ENCODE results near the gene COL15A1.

The COL15A1 gene

DNA sequence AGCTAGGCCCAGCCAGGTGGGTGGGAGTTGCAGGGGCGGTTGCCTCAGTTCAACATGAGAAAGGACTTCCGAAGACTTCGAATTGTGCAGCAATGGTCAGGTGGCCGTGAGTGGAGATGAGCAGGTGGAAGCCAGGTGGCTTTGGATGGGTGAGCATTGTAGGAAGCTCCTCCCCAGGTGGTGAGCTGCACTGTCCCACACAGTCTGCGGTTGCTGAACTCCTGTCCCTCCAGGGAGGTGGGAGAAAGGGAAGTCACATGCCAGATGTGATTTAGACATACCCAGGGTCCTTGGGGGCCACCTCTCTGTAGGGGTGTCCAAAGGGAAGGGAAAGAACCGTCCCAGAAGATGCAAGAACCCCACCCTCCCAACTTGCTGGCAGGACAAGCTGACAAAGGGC, 30.4 kb downstream of the COL15A1 start:
- DNase-seq, result no peak

GRCh38 chr9:98974554-98974953, 30.8 kb downstream of the COL15A1 start:
- DNase-seq, result no peak

GRCh38 chr9:98974994-98975712, 31.4 kb downstream of the COL15A1 start:
- DNase-seq, result peak; percentile 61

GRCh38 chr9:98975838-98976237, 32.1 kb downstream of the COL15A1 start:
- DNase-seq, result no peak

DNA sequence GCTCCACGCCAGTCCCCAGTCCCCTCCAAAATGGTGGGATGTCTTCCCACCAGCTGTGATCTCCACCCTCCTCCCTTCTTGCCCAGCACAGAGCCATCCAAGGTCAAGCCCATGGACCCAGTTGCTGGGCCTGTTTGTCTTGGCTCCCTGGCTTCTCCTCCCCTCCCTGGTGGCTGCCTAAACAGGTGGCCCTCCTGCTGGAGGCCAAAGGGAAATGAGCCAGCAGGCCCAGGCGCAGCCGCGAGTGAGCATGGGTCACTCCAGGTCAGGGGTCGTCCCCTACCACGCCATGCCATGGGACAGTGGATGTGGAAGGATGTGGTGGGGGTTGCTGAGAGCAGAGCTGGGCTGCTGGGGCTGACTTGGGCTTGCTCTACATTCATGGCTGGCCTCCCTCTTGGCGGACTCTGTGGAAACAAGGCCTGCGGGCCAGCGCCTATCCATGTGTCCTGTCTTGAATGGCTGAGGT, 33.6 kb downstream of the COL15A1 start:
- DNase-seq, result no peak

GRCh38 chr9:98977813-98978212, 34.1 kb downstream of the COL15A1 start:
- no peak for DNase-seq

DNA sequence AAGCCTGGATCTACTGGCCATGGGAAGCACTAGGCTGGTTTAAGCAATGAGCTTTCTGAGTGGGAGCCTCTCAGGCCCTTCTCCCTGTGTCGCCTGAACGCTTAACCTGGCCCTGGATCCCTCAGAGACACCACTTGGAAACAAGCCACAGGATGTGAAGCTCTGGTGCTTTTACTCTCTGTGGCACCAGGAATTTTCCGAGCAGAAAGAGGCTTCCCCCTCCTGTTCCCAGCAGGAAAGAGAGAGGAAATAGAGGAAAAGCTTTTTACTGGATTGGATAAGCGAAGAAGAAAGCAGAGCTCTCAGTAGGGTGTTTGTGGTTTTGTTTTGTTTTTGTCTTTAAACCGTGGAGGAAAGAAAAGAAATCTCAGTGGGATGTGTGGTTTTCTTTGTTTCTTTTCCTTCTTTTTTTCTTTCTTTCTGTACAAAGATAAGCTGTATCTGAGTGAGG, 34.5 kb downstream of the COL15A1 start:
- no peak for DNase-seq

GRCh38 chr9:98980291-98980690, 36.6 kb downstream of the COL15A1 start:
- DNase-seq, result no peak

- no peak for DNase-seq
Measured at GRCh38 chr9:98983295-98984268, 39.9 kb downstream of the COL15A1 start.

GRCh38 chr9:98985596-98985995, 41.9 kb downstream of the COL15A1 start:
- DNase-seq, result no peak

GRCh38 chr9:98986866-98987651, 43.4 kb downstream of the COL15A1 start:
- DNase-seq, result no peak

DNA sequence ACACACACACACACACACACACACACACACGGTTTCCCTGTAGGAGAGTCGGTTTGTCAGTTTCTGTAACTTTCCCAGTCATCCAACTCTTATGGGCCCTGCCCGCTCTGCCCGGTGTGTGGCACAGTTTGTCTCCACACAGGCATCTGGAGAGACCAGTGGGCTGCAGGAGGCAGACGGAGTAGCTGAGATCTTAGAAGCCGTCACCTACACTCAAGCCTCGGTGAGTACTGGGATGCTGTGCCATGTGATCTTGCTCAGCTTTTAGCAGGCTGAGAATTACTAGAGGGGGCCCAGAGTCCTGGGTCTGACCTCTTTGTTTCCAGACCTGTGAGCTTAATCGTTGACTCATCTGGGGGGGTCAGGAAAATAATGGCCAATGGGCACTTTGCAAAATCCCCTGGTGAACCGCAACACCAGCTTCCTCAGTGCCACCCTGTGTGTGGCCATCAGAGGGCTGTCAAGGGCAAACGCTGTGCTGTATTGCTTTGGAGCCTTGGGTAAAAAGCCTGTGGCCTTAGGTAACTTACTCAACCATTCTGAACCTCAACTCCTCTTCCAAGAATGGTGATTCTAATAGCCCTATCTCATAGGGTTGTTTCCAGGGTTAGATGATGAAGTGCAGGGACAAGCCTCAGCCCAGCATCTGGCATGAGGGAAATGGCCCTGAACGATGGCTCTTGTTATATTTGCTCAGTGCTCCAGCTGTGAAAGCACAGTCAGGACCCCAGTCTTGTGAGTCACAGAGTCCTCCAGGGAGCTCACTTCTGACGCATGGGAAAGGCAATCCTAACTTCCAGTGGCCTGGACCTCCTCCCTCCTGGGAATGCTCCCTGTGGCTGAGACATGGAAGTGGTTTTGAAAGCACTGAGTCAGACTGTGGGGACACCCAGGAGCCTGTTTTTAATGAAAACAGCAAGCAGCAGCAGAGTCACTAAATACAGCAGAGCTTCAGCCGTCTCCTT, 45.6 kb downstream of the COL15A1 start:
- no peak for DNase-seq

- no peak for DNase-seq
Measured at GRCh38 chr9:98990181-98990870, 46.6 kb downstream of the COL15A1 start.

DNA sequence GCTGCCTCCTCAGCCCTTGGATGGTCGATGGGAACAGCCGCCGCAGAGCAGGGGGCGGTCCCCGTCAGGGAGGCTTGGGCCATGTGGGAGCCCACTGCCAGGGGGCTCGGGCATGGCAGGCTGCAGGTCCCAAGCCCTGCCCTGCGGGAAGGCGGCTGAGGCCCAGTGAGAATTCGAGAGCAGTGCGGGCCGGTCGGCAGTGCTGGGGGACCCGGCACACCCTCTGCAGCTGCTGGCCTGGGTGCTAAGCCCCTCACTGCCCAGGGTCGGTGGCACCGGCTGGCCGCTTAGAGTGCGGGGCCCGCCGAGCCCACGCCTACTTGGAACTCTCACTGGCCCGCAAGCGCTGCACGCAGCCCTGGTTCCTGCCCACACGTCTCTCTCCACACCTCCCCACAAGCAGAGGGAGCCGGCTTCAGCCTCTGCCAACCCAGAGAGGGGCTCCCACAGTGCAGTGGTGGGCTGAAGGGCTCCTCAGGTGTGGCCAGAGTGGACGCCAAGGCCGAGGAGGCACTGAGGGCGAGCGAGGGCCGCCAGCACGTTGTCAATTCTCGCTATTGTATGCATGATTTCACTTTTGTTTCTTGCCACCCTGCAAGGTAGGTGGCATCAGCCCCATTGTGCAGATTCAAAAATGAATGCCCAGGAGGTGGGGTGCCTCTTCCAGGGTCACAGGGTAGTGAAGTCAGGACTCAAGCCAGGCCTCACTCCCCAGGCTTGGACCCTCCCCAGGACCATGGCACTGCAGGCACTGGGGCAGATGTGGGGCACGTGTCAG, 48.6 kb downstream of the COL15A1 start:
- DNase-seq, result no peak

DNA sequence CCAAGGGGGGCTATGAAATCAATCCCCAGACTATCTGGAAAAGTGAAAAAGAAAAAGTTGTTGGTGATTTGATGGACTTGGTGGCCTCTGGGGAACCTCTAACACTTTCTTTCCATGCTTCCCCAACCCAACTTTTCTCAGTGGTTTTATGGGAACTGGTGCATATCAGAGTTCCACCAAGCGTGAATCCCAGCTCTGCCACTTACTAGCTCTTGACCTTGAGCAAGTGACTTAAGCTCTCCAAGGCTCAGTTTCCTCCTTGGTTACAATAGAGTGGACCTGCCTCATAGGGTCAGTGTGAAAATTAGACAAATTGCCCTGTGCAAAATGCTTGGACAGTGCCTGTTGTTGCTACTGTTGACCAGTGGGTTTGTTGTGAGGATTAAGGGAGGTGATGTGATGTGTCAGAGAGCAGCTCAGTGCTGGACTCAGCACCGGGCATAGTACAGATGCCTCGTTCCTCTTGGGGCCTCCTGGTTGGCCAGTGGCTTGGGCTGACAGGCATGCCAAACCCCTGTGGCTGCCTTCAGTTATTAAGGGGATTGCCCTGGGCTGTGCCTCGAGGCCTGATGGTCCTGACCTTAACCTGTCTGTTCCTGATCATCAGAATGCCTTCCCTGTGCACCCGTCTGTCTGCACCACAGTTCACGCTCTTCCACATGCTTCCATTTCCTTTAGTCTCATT, 49.3 kb downstream of the COL15A1 start:
- no peak for DNase-seq

GRCh38 chr9:98993570-98993945, 49.9 kb downstream of the COL15A1 start:
- no peak for DNase-seq

DNA sequence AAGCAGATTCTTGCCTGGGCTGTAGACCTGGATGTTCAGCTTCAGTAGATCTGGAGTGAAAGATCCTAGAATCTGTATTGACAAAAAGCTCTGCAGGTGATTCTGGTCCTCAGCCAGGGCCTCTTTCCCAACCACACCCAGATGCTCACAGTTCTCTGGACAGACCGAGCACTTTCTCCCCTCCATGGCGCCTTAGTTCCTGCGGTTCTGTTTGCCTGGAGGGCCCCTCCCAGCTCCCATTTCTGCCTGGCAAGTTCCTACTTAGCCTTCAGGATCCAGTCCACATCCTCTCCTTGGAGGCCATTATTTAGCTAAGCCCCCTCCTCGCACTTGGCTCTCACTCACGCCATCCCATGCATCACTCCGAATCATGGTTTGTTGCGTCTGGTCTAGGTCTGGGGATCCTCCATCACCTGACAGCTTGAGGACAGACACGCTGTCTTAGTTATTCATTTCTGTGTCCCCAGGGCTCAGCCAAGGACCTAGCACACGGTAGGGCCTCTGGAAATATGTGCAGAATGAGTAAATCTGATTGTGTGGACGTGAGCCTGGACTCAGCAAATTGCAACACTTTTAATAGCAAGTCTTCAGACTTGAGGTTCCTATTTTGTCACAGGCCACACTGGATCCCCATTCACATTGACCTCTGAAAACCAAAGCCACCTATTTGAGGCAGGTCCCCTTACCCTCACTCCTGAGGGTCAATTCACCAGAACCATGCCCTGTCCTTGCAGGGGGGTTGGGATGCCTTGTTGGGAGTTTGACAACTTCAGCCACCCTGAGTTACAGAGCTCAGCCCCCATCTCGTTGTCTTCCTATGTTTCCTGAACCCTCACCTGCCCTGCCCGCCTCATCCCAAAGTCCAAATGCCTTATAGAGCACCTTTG, 50.7 kb downstream of the COL15A1 start:
- DNase-seq, result no peak

DNA sequence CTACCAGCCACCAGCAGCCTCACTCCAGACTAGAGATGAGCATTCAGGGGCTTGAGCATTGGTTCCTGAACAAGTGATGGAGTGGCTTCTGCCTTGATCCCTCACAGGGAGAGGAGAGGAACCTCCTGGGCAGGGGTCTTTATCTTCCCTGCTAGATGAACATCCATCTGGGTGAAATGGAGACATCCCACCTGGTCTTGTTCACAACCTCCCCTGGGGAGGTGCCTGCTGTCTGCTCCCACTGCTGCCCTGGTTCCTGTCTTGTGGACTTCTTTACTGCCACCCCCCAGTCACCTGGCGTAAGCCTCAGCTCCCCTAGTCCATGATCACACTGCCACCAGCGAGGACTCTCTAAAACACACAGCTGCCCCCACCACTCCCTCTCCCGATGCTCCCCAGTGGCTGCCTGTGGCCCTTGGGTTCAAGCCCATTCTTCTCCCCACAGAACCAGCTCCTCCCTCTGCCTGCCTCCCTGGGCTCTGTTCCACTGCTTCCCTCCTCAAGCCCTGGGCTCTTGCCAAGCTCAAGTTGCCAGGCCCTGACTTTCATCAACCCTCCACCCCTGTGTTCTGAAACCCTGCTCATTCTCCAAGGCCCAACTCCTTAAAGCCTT, 51.5 kb downstream of the COL15A1 start:
- DNase-seq, result no peak
